HG02970 (cell line): ENCODE measurements around the gene NR0B2.

Experiments used
- ATAC-seq: cut with Tn5 transposase; IDR thresholded peaks from one replicate; pipeline ENCODE4 v1.9.1; 2021; ENCODE audit warnings: mild to moderate bottlenecking, moderate library complexity, moderate number of reproducible peaks; ENCODE audit not compliant: unreplicated experiment, low FRiP score

The NR0B2 gene

DNA sequence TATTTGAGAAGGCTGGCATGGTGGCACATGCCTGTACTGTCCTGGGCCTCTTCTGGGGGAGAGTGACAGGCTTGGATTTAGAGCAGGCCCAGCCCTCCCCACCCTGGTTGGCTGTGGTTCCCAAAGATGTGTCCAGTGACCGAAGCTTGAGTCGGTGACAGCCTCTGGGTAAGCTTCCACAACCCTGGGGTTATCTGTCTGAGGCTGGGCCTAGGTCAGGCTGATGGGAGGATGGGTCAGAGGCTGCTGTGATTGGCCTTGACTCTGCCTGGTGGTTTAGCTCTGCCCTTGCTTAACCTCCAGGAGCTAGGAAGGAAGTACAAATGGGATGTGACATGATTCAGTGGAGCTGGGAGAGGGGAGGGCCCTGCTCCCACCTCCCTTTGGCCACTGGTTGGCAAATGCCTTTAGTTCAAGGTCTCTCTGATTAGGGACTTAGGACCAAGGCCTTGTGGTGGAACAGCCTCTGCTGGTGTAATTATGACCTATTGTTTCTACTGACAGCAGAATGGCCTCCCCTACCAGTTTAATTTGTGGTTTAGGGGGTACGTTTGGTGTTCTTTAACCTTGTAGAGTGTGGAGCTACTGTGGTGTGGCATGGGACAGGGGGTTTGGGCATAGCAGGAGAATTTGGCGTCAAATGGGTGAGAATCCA is 24.4 kb upstream of the NR0B2 start:
- no peak for ATAC-seq

DNA sequence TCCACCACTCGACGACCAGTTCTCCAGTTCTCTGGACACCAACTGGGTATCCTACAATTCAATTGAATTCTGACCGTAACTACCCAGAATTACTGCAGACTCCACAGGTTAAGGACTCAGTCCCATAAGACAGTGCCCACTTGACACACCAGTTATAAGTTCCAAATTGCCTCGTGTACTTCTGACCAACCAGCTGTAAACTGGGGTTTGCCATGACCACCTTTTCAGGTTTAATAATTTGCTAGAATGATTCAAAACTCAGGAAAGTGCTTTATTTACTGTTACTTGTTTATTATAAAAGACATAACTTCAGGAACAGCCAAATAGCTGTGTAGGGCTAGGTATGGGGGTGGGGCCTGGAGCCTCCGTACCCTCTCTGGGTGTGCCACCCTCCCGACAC is 23.0 kb upstream of the NR0B2 start:
- ATAC-seq = no peak

DNA sequence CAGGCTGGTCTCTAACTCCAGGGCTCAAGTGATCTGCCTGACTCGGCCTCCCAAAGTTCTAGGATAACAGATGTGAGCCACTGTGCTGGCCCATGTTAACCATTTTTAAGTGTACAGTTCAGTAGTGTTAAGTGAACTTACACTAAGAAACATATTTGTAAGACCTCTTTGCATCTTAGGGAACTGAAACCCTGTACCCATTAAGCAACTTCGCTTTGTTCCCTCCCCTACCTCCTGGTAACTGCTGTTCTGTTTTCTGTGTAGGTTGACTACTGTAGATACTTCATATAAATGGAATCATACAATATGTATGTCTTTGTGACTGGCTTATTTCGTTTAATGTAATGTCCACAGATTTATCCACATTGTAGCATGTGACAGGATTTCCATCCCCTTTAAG is 18.8 kb upstream of the NR0B2 start:
- no peak for ATAC-seq

DNA sequence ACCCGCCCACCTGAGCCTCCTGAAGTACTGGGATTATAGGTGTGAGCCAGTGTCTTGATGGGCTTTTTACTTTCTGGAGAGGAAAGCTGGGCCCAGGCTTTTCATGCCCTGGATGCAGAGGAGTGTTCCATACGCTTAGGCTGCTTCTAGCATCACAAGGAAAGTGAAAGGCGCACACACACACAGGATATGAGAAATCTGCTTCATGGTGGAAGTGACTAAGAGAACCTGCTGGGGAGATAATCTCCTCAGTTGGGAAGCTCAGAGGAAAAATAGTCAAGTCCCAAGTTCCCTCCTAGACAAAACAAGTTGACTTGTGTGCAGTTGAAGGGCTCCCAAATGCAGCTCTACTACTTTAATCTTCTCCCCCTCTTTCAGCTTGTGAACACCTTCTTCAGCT is 9.9 kb upstream of the NR0B2 start:
- ATAC-seq = no peak

DNA sequence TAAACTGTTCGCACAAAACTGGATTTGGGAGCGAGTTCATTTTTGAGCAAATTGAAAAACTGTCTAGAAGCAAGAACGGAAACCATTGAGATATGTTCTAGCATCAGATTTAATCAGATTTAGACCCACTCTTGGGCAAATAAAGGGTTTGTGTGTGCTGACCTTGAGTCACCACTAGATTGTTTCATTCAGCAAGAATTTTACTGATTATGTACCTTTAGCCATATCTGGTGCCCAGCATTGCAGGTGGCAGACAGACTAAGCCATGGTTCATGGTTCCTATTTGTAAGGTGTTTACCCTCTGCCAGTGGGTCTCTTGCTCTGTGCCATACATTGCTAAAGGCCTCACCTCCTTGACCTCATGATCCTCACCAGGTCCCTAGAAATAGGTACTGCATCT is 9.1 kb upstream of the NR0B2 start:
- ATAC-seq = no peak

DNA sequence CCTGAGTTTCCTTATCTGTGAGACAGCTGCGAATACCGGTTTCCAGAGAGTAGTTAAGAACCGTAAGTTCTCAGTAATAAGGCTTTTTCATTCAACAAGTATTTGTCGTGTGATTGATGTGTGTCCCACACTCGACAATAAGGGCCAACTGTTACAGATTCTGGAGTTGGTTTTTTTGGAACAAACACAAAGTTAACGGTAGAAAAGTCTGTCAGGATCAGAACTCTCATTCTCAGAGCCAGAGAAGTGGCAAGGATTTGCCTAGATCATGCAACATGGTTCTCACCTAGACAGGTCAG is 8.6 kb upstream of the NR0B2 start:
- no peak for ATAC-seq

DNA sequence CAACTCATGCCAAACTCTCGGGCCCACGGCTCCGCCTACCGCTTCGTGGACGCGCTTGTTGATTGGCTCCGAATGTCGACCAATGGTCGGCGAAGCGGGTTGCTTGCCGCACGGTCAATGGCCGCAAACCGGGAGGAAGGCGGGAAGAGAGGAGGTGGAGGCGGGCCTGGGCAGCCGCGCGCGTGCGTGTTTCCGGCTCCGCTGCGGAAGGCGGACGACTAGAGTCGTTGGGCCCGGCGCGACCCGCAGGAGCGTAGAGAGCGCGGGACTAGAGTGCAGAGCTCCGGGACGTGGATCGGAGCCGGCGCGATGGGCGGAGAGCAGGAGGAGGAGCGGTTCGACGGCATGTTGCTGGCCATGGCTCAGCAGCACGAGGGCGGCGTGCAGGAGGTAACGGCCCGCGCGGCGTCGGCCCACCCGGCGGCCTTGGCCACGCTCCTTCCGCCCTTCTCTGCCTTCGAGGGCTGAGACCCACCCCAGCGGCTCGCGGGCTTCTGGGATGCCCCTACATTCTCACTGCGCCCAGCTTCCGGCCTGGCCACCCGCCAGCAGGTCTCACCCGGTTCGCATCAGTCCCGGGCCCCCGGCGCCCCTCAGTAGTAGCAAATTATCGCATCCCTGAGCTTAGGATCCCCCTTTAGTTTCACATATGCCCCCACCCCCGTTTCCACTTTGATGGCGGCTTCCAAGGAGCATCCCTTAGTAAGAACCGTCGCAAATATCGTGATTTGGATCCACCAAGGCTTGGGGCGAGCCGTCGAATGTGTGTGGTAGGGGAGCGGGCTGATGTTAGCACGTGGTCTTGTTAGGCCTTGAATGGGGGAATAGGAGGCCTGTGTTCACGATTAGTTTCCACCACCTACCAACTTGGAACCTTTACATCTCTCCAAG is 8.0 kb upstream of the NR0B2 start, which contains the start of gene NUDC:
NUDC (plus strand) TSS at position 204 of the 891 bp plus-strand sequence; CDS start at position 310, 106 bp downstream.
- ATAC-seq = peak; percentile 96

DNA sequence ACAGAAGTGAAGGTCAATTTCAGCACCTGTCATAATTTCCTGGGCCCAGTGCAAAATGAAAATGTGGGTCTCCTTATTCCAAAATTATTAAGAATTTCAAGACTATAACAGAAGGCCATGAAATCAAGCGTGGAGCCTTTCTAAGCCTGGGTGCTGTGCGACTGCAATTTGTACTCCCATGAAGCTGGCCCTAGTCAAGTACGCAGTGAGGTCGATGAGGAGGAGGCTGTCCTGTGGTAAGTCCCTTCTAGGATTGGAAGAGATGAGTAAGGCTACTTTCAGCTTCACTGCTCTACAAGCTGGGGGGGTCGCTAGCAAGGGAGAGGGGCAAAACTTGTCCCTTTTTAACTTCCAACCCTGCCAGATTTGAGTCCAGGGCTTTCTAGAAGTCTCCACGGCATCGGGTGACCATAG is 7.4 kb upstream of the NR0B2 start:
- no peak for ATAC-seq

DNA sequence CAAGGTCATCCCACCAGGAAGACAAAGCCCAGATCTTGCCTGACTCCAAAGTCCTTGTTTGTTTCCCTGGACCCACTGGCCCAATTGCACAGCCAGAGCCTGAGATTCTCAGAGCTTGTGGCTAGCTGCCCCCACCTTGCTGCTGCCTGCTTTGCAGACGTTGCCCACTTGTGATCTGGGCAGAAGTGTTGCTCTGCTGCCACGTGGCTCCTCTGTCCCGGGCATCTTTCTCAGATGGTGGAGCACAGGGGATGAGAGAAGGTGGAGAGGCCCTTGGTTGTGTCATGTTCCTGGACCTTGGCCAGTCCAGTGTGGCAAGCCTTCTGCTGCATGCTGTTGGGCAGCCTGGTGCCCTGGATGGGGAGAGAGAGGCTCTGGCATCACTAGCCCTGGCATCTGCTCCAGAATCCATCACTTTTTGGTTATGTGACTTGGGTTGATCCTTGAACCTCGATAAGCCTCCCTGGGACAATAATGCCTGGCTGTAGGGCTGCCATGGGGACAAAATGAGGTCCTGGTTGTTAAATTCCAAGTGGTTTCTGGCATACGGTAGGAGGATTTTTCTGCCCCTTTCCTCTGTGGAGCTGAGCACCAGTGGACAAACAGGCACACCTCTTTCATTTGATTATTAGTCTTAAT is 1.5 kb upstream of the NR0B2 start:
- no peak for ATAC-seq

DNA sequence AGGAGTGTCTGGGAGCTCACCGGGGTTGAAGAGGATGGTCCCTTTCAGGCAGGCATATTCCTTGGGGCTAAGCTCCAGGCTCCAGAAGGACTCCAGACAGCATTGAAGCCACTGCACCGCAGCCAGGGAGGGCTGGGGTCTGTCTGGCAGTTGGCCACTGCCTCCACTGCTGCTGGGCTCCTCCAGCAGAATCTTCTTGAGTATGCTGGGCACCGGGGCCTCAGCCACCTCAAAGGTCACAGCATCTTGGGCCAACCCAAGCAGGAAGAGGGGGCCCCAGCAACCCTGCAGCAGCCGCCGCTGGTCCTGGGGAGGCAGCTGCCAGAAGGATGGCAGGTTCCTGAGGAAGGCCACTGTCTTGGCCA is 404 bp downstream of the NR0B2 start:
- no peak for ATAC-seq

DNA sequence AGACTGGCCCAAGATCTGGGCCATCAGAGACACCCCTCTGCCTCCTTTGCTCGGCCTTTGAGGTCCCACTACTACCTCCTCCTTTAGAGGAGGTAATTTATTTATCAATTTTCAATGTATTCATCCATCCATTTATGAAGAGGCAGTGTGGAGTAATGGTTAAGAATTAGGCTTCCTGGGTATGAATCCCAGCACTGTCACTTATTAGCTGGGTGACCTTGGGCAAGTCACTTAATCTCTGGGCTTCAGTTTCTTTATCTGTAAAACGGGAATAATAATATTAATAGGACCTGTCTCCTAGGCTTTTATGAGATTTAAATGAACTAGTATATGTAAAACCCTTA is 1.7 kb downstream of the NR0B2 start:
- no peak for ATAC-seq

DNA sequence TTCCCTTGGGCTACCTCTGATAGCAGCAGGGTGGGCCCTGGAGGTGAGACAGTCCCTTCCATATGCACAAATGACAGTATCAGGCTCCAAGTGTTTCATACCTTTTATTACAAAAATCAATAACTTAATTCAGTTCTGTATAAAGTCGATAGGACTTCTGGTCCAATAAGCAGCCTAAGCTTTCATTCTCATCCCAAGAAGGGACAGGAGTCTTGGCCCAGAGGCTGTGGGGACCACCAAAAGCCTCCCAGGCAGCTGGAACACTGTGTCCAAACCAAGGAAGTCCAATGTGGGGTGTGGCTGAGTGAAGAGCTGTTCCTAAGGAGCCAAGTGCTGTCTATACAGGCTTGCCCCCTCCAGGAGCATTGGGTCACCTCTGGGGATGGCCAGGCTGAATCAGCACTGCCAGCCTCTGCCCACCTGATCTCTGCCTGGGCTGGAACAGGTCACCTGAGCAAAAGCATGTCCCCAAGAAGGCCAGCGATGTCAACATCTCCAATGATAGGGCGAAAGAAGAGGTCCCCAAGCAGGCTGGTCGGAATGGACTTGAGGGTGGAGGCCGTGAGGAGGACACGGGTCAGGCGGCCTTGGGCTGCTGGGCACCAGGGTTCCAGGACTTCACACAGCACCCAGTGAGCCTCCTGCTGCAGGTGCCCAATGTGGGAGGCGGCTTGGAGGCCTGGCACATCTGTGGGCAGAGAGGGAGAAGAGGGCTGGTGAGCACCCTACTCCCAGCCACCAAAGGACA is 2.2 kb downstream of the NR0B2 start:
- no peak for ATAC-seq

DNA sequence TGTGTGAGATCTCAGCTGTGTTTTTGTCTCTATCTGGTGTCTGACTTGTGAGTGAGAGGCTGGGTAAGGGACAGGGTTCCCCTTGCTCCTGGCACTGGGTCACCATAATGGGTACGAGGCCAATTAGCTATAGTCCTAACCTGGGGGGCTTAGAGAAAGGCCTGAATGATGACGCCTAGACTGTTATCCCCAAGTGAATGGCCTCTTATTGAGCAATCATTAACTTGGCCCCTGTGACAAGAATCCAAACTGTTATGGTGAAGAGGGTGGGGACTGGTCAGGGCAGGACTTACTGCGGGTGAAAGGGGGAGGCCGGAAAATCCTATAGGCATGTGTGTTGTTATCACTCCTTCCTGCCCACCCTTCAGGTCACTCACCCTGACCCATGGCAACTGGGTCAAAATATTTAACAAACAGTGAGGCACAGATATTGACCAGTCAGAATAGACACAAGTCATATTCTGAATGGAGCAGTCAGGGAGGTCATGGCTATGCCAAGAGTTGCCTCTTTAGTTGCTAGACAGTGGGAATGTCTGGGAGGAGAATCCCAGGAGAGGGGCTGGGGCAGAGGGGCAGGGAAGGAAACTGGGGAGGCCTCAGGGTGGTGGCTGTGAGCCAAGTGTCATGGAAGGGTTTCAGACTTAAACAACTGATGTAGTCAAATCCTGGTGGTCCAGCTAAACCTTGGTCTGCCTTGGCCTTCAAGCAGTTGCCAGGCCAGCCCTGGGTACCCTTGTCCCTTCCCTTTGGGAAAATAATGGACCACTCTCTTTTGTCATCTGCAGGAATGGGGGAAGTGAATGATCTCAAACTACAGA is 3.2 kb downstream of the NR0B2 start:
- ATAC-seq = no peak

DNA sequence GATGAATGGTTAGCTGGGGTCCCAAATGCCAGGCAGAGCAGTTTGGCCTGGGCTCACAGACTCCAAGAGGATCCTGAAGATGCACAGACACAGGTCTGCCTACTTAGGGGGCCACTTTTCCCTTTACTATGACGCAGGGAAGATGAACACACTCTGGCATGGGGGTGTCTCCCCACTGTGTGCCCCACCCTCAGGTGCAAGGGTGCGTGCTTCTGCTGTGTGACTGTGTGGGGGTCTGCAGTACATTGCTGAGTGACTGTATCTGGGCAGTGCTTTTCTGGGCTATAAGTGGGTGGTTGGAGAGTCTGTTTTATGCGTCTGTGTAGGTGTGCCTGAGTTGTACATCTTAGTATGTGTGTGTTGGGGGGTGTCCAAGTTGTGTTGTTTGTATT is 3.8 kb downstream of the NR0B2 start:
- ATAC-seq = no peak

DNA sequence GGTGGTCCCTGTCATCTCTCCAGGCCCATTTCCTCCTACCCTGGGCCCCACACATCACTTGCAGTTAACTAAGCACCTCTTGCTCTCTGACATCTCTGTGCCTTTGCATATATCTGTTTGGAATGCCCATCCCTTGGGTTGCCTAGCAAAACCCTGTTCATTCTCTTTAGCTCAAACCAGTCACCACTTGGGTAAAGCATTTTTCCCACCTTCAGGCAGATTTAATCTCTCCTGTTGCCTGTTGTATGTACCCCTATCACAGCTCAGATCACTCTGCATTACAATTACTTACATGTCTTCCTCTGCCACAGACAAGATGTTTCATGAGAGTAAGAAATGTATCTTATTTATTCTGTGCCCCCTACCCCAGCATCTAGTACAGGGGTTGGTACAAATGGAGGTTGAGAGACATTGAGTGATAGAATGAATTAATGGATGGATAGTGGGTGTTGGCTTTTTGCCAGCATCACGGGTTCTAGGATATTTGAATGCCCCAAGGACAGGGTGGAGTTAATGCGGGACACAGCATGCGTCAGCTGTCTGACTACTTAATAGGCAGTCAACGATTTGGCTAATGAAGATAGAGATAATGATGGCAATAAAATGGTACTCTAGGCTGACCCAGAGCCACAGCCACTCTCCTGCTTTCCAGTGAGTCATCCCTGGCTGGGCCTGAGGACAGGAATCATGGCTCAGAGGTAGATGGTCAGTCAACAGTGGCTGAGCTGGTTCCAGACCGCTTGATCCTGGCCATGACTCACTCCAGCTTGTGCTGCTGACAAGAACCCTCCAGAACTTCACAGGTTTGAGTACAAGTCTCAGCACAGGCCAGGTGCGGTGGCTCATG is 6.5 kb downstream of the NR0B2 start:
- ATAC-seq = no peak

DNA sequence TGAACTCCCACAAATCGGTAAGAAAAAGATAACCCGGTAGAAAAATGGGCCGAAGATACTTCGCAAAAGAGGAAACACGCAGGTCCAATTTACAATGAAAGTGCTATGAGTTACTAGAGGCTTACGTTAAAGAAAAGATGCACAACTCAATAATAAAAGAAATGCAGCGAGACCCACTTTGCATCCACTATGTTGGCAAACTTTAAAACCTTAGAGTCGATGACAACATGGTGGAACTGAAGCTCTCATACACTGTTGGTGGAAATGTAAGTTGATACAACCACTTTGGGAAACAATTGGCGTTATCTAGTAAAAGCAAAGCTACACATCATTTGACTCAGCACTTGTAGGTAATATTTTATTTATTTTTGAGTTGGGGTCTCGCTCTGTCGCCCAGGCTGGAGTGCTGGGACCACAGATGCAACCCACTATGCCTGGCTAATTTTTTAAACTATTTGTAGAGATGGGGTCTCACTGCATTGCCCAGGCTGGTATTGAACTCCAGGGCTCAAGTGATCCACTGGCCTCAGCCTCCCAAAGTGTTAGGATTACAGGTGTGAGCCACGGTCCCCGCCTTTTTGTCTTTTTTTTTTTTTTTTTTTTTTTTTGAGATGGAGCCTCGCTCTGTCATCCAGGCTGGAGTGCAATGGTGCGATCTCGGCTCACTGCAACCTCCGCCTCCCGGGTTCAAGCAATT is 12.8 kb downstream of the NR0B2 start:
- no peak for ATAC-seq

DNA sequence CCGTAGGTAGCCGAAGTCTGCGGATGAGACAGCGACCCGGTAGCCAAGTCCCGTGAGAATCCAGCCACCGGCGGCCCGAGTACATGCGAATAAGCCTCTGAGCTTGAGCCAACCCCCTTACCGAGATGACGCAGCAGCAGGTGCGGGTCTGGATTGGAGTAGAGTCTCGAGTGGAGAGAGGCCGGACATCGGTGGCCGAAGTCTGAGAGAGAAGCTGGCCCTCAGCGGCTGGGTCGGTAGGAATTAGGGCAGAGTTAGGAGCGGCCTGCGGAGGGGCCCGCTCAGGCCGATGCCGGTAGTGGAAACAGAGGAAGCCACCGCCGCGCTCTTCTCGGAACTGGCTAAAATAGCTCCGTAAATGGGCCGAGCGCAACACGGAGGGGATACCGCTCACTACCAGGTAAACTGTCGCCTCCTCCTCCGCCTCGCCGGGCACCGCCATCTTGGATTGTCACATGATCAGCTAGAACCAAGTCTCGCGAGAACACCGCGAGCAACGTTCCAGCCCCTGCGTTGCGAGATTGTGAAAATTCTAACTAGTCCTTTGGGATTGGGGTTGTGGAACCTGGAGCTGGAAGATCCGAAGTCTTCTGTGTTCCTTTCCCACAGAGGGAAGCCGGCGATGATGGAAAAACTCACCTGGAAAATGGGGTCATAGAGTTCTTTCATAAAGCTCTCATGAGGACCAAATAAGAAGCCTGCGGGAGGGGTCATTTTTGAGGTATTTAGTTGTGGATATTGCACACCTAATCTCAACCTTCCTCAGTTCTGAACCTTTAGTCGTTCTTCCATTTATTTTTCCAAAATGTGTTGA is 13.6 kb downstream of the NR0B2 start, which contains the start of gene GPATCH3:
GPATCH3 (minus strand) TSS at position 467 of the 814 bp plus-strand sequence; CDS start at position 442, 25 bp downstream.
- peak; percentile 72 for ATAC-seq

DNA sequence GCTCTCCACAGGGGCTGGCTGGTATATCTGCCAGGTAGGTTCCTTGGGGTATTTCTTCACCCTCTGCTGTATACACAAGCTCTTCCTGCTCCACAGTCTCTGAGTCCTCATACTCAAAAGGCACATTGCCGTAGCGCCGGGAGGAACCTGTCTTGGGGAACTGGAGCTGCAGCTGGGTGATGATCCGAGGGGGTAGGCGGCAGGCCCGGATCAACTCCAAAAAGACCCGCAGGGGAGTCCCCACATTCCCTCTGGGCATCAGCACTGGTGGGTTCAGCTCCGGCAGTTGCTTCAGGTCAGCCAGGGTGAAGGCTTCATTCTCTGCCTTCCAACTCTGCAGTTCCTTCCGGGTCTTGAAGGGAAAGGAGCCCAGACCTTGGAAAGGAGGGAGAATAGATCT is 16.4 kb downstream of the NR0B2 start:
- ATAC-seq = no peak
